Endothelial cell (in vitro differentiated cells): ENCODE results near the gene SATB2. TPM values are rescaled to one million over a fixed set of nuclear protein-coding genes. Genes with fewer than 3 reads are reported as not detected.

ENCODE experiments used
- DNase-seq: peaks from one replicate; pipeline ENCODE4 v3.0.0; 2021; ENCODE audit warnings: low spot score
- H3K27ac Mint-ChIP-seq: one replicate; pipeline ENCODE4 v1.8.0; 2021; ENCODE audit warnings: mixed read lengths, inconsistent platforms; ENCODE audit not compliant: unreplicated experiment
- H3K27me3 Mint-ChIP-seq: one replicate; pipeline ENCODE4 v1.8.0; 2021; ENCODE audit warnings: mild to moderate bottlenecking, moderate library complexity, mixed read lengths, inconsistent platforms; ENCODE audit not compliant: unreplicated experiment
- H3K36me3 Mint-ChIP-seq: one replicate; pipeline ENCODE4 v1.8.0; 2021; ENCODE audit warnings: mild to moderate bottlenecking, low read depth, mixed read lengths, inconsistent platforms; ENCODE audit not compliant: unreplicated experiment
- H3K4me1 Mint-ChIP-seq: one replicate; pipeline ENCODE4 v1.8.0; 2021; ENCODE audit warnings: mild to moderate bottlenecking, mixed read lengths, inconsistent platforms; ENCODE audit not compliant: unreplicated experiment
- H3K4me3 Mint-ChIP-seq: one replicate; pipeline ENCODE4 v1.8.0; 2021; ENCODE audit warnings: mild to moderate bottlenecking, mixed read lengths, inconsistent platforms; ENCODE audit not compliant: unreplicated experiment
- H3K9me3 Mint-ChIP-seq: one replicate; pipeline ENCODE4 v1.8.0; 2021; ENCODE audit warnings: mixed read lengths, inconsistent platforms; ENCODE audit not compliant: unreplicated experiment
- CTCF ChIP-seq: fragments of 200-600 bp; sonication (generic); IDR thresholded peaks from one replicate; pipeline ENCODE4 v1.5.0; 2021; ENCODE audit warnings: antibody characterized with exemption; ENCODE audit not compliant: unreplicated experiment
- total RNA-seq: library from RNA; stranded (reverse); fragmentation: NEBNext Ultra II Directional; extraction: Animal tissue kit (Norgen Biotek cat#: 25700); gene quantifications from one replicate; pipeline ENCODE4 v1.2.1, GENCODE V29; 2021; ENCODE audit not compliant: unreplicated experiment

Gene SATB2
- total RNA-seq, 1 donor from 2014 or later, result 3.8 TPM

GRCh38 chr2:199477277-199477834, 19.6 kb upstream of the SATB2 start:
- Mint-ChIP-seq H3K4me3 (no peak overlapping the region), H3K27ac (no peak overlapping the region), H3K36me3 (no peaks in the 10 kb centered on the region), H3K4me1 (peaks cover 4% of the 10 kb centered on the region), H3K27me3 (no peaks in the 10 kb centered on the region), H3K9me3 (no peaks in the 10 kb centered on the region)
- no peak for TF ChIP-seq CTCF
- DNase-seq, result no peak

DNA sequence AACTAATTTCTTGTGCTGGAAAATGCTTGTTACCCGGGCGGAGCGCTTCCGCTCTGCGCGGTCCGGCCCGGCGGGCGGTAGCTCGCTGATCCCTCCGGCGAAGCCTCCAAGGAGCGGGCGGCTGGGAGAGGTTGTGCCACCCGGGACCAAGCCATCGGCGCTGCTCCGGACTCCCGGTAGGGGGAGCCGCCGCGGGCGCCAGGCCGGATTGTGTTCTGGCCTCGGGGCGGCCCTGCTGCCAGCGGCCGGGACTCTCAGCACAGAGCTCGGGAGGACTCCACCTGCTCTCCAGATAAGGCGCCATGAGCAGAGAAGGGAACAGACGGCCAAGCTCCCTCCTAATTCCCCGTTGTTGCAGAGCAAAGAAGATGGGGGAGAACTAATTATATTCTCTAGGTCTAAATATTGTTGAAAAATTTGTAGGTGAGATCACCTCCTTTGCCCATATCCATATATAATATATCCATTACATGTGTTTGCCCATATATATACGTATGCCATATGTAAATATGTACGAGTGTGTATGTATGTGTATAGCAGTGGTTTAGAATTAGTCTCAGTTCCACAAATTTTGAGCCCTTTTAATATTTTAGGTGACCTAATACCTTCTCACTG, 13.8 kb upstream of the SATB2 start:
- DNase-seq, result peak; percentile 98
- Mint-ChIP-seq H3K9me3 (no peaks in the 10 kb centered on the region), H3K27ac (no peak overlapping the region), H3K27me3 (peaks cover 17% of the 10 kb centered on the region), H3K4me1 (peaks cover 21% of the 10 kb centered on the region), H3K4me3 (peak overlapping the region; percentile 51), H3K36me3 (no peaks in the 10 kb centered on the region)
- TF ChIP-seq CTCF, result peak; percentile 82

DNA sequence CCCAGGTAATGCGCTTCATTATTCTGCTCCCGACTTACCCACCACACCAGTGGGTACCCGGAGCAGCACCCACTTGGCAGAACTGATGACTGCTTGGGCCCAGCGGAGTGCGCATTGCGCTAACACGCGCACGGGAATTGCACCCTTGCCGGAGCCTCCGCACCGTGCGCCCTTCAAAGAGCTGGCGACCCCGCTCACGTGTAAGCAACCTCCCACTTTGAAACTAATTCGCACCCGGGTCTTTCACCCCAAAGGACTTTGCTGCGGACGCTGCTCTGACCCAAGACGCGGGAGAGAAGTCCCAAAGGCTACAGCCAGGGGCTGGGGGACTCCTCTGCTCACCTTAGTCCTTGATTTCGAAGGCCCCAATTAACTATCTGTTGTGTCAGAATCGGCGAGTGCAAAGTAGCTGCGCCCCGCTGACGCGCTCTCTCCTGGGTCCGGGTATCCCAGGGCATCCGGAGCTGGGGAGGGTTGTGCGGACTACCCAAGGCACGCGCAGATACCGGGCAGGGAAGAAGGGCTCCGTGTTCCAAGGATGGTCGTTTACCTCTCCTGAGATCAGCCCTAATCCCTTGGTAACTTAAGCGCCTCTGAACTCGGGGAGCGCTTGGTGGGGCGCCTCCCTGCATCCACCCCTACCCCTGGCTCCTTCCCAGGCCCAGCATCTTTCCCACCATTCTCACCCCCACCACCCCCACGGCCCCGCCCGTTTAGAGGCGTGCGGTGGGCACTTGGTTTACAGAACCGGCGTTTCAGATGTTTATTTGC, 13.1 kb upstream of the SATB2 start:
- TF ChIP-seq CTCF, result no peak
- no peak overlapping the region for H3K27ac Mint-ChIP-seq
- H3K27me3 Mint-ChIP-seq, result peaks cover 22% of the 10 kb centered on the region
- H3K4me1 Mint-ChIP-seq, result peaks cover 21% of the 10 kb centered on the region
- H3K4me3 Mint-ChIP-seq, result no peak overlapping the region
- H3K9me3 Mint-ChIP-seq, result no peaks in the 10 kb centered on the region
- peak; percentile 11 for DNase-seq
- no peaks in the 10 kb centered on the region for H3K36me3 Mint-ChIP-seq

GRCh38 chr2:199470361-199470671, 12.6 kb upstream of the SATB2 start:
- Mint-ChIP-seq H3K4me3 (no peak overlapping the region), H3K27me3 (peaks cover 24% of the 10 kb centered on the region), H3K9me3 (no peaks in the 10 kb centered on the region), H3K4me1 (peaks cover 21% of the 10 kb centered on the region), H3K27ac (no peak overlapping the region), H3K36me3 (no peaks in the 10 kb centered on the region)
- TF ChIP-seq CTCF, result no peak
- no peak for DNase-seq
